NCI-H1048 (cell line): Measurements from ENCODE around the gene LENG9.
"Not testable (repeated sequence)": the region's sequence is repeated elsewhere in the genome, so short reads cannot be mapped to it uniquely, and the experiment has no call there.

Experiments used
- DNase-seq: peaks from one replicate; lab custom pipeline; 2025; lab: John Stamatoyannopoulos, UW

Gene LENG9

DNA sequence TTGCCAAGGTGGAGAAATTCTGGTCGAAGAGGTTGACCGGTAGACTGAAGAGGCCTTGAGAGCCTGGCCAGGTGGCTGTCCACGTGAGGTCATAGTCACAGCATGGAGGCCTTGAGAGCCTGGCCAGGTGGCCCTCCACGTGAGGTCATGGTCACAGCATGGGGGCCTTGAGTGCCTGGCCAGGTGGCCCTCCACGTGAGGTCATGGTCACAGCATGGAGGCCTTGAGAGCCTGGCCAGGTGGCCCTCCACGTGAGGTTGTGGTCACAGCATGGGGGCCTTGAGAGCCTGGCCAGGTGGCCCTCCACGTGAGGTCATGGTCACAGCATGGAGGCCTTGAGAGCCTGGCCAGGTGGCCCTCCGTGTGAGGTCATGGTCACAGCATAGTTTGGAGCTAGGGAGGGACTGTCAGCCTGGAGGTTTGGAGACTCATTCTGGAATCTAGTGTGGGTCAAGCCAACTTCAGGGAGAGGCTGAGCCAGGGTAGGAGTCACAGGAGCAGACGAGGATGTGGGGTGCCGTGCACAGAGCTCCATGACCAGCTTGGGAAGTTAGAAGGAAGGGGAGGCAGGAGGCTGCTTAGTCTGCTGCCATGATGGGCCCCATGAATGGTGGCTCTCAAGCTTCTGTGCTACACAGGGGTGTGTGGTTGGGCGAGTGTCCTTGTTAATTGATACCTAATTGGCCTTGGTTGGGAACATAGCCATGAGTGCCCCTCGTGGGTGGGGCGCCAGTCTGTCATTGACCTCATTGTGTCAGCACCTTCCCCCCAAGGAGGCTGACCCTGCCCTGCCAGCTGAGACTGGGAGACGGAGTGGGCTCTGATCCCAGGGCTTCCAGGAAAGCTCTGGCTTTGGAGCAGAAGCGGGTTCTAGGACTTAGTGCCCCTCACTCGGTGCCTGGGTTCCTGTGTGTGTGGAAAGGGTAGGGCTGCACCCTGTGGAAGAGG, 4.0 kb downstream of the LENG9 start:
- no peak for DNase-seq

DNA sequence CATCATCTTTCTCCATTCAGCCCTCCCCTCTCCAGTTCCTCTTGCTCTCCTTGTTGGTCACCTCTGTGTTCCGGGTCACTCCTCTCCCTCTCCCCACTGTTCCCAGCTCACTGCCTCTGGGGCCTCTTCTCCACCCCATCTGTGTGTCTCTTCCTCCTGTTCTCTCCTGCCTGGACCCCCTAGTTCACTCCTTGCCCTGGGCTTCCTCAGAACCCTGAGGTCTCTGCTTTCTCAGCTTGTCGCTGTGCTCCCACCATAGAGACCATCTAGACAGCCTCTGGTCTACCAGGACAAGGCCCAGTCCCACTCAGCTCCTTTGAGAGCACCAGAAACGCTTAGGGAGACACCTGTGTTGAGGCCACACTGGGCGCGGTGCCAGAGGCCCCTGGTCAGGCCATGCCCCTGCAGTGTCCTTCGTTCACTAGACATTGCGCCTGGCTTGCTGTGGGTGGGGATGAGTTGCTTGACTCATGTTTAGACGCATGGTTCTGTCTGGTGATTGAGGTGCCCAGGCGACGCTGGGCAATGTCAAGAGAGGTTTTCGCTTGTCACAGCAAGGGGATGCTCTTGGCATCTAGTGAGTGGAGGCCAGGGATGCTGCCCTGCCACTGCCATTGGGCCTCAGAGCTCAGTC, 4.8 kb downstream of the LENG9 start:
- no peak for DNase-seq

DNA sequence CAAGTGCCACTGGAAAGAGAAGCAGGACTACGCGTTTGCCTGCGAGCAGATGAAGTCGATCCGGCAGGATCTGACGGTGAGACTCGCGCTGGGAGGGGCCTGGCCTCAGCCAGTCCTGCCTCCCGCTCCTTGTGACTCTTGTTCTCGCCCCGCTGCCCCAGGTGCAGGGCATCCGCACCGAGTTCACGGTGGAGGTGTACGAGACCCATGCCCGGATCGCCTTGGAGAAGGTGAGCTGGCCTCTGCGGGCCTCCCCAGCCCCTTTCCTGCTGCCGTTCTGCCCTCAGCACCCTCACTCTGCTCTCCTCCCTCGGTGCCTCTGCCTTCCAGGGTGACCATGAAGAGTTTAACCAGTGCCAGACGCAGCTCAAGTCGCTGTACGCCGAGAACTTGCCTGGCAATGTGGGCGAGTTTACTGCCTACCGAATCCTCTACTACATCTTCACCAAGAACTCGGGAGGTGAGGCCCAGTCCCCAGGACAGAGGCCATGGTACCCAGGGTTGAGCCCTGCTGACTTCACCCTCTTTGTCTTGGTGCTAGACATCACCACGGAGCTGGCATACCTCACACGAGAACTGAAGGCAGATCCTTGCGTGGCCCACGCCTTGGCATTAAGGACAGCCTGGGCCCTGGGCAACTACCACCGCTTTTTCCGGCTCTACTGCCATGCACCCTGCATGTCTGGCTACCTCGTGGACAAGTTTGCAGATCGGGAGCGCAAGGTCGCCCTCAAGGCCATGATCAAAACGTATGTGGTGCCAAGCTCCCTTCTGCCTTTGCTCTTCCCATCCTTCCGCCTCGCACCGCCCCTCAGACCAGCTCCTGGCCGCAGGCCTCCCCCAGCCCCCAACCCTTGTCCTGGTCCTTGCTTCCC, 5.6 kb downstream of the LENG9 start:
- DNase-seq, result no peak

DNA sequence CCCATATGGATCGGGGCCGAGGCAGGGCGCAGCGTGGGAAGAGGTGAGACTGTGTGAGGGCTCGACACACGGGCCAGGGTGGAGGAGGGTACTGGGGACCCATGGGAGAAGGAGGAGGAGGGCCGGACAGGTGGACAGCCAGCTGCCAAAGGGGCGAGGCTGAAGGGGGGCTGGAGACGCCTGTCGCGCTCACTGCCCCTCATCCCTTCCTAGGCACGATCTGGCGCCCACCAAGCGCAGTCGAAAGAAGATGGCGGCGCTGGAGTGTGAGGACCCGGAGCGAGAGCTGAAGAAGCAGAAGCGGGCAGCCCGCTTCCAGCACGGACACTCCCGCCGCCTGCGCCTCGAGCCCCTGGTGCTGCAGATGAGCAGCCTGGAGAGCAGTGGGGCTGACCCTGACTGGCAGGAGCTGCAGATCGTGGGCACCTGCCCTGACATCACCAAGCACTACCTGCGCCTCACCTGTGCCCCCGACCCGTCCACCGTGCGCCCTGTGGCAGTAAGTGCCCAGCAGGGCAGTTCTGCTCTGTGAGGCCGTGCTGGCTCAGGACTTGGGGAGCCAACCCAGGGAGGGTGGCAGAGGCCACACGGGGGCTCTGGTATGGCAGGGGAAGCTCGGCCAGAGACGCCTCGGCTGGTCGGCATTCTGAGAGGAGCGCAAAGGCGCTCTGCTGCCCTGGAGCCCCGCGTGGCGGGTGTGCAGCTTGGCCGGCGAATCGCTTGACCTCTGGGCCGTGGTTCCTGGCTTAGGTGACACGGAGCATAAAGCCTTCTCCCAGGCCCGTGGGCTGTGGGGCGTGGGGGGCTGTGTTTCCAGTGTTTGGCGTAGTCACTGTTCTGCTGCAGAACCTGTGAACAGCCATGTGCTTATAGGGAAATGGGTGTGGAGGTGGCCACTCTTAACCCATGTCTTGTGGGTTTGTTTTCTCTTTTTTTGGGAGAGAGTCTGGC, 6.9 kb downstream of the LENG9 start:
- DNase-seq, result no peak

DNA sequence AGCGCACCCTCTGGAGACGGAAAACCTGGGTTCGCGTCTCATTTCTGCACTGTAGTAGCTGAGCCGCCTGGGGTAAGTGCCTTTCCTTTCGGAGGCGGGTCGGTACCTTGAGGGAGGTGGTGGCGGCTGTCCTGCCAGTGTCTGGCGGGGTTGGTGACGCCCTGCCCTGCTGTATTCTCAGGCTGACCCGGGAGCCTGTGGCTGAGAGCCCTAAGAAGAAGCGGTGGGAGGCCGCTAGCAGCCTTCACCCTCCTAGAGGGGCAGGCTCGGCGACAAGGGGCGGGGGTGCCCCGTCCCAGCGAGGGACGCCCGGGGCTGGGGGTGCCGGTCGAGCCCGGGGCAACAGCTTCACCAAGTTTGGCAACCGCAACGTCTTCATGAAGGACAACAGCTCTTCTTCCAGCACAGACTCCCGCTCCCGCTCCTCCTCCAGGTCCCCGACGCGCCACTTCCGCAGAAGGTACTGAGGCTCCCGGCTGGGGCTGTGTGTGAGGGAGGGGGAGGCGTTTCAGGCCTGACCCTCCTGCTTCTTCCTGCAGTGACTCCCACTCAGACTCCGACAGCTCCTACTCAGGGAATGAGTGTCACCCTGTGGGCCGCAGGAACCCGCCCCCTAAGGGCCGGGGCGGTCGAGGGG, 7.7 kb downstream of the LENG9 start:
- DNase-seq, result no peak

DNA sequence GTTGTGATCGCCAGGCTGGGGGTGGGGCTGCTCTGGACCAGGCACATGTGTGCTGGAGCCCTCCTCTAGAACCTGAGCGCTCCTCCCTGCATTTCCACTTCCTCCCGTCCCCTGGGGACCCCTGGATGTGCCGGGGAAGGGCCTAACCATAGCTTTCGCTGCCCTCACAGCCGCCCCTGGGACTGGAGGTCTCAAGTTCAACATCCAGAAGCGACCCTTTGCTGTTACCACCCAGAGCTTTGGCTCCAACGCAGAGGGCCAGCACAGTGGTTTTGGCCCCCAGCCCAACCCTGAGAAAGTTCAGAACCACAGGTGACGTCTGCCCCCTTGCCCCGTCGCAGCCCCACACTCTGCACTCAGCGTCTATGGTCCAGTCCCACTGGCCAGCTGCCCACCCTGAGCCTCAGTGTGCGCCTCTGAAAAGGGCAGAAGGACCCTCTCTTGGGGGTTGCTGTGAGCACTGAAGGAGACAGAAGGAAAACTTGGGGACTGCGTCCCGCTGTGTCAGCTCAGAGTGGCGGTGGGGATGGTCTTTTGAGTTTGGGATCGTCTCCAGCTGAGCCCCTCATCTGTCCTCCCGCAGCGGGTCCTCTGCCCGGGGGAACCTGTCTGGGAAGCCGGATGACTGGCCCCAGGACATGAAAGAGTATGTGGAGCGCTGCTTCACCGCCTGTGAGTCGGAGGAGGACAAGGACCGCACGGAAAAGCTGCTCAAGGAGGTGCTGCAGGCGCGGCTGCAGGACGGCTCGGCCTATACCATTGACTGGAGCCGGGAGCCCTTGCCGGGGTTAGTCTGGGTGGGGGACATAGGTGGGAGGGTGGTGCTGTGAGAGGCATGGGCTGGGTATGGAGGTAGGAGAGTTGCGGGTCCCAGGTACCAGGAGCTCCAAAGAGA, 8.6 kb downstream of the LENG9 start:
- no peak for DNase-seq

DNA sequence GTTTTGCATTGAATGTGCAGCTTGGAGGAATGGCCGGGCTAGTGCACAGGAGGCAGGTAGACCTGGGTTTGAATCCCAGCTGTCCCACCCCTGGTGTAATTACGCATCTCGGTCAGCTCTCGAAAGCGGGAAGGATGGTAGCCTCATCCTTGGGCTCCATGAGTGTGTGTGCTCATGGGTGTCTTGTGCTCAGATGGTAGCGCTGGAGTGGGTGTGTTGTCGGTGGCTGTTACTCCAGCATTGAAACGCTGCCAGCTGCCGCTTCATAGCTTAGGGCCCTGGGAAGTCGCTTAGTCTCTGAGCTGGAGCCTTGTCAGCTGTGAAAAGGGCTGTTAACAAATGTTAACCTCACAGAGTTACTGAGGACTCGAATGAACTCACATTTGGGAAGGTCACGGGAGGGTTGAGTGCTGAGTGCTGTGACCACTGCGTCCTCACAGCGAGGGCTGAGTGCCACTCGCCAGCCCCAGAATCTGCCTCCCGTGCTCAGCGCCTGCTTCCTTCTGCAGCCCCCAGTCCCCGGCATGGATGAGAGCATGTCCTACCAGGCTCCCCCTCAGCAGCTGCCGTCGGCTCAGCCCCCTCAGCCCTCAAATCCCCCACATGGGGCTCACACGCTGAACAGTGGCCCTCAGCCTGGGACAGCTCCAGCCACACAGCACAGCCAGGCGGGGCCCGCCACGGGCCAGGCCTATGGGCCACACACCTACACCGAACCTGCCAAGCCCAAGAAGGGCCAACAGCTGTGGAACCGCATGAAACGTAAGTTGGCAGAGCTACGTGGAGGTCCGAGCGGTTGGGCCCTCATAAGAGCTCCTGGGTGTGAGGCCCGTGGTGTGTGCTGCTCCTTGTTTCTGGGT, 9.4 kb downstream of the LENG9 start:
- no peak for DNase-seq

DNA sequence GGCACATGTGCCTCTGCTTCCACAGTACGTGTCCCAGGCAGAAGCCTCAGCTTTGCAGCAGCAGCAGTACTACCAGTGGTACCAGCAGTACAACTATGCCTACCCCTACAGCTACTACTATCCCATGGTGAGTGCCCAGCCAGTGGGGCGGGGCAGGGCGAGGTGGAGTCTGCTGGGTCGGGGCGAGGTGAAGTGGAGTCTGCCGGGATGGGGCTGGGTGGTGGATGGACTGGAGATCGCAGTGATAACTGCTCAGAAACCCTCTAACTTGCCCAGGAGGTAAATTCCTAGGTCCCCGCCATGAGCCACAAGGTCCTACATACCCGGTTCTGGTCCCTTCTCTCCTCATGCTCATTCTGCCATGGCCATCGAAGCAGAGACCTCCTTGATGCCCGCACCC, 11.0 kb downstream of the LENG9 start:
- DNase-seq, result no peak

DNA sequence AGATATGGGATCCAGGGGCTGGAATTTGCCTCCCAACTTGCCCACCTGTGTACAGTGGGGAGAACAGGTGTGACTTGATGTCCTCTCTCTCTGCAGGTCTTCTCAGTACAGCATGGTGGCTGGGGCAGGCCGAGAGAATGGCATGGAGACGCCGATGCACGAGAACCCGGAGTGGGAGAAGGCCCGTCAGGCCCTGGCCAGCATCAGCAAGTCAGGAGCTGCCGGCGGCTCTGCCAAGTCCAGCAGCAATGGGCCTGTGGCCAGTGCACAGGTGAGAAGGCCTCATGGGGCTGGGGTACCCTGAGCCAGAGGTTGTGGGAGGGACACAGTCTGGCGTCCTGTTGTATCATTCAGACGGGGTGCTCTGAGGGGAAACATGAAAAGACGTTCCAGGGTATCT, 11.6 kb downstream of the LENG9 start:
- DNase-seq, result no peak

DNA sequence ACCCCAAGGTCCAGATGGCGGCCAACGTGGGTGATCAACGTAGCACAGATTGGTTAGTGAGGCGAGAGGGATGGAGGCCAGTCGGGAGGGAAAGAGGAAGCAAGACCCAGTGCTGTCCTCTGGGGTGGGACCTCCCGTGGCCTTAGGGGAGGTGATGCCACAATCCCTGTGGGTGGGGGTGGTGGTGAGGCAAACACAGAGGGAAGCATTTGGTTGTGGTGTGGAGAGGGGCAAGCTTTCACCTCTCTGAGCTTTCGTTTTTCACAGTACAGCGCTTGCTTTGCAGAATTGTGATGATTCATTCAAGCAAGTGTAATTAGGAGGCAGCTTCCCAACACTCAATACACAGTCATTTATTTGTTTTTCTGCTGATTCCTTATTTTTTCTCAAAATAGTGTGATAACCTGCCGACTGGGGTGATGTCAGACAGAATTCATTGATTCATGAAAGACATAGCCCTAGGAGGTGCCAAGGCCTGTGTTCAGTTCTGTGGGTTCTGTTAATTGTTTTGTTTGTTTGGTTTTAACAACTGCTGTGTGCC, 12.2 kb downstream of the LENG9 start:
- no peak for DNase-seq

DNA sequence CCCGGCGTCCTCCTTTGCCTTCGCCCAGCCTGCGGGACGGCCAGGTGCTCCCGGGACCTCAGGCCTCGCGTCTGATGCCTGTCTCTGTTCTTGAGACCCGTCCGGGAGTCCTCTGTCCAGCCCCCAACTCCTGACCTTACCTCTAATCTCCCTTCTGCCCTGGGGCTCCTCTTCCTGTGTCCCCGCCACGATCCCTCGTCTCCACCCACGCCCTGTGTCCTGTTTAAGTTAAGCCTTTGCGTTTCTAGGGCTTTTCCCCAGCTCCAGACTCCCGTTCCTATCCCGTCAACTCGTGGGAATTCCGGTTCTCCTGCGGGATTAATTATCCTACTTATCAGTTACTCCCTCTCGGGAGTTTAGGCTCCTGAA, 13.9 kb downstream of the LENG9 start:
- DNase-seq, result no peak

DNA sequence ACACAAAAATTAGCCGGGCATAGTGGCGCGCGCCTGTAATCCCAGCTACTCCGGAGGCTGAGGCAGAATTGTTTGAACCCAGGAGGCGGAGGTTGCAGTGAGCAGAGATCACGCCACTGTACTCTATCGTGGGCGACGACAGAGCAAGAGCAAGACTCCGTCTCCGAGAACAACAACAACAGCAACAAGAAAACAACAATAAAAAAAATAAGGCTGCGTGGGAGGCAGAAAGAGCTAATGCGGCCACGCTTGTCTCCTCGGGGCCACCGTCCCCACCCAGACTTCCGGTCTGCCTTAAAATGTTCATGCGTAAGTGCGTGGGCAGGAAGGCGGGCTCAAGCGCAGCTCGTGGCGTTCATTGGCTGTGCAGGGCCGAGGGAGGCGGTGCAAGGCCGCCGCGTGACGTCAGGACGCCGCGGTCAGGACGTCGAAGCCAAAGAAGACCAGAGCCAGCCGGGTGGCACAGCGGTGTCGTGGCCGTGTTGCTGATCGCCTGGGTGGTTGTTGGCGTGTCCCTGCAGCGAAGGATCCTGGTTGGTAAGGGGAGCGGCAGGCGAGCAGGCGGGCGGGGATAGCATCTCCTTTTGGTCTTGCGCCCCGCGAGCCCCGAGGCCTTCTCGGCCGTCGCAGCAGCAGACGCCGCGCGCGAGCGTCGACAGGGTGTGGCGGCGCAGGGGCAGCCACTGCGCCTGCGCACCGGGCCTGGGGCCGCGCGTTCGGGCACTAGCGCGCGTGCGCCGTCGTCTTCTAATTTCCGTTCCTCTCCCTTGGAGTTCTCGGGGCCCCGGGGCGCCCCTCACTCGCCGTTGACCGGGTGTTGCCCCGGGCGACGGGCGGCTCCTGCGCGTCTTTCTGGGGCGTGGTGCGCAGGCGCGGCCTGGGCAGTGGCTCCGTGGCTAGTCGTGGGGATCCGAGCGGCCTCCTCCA, 14.5 kb downstream of the LENG9 start, which contains the start of gene LENG8:
Gene LENG8, plus strand, starts transcription at position 426 of the 927 bp plus-strand sequence. CDS start 2,146 bp downstream, outside the sequence.
- peak; percentile 68 for DNase-seq

DNA sequence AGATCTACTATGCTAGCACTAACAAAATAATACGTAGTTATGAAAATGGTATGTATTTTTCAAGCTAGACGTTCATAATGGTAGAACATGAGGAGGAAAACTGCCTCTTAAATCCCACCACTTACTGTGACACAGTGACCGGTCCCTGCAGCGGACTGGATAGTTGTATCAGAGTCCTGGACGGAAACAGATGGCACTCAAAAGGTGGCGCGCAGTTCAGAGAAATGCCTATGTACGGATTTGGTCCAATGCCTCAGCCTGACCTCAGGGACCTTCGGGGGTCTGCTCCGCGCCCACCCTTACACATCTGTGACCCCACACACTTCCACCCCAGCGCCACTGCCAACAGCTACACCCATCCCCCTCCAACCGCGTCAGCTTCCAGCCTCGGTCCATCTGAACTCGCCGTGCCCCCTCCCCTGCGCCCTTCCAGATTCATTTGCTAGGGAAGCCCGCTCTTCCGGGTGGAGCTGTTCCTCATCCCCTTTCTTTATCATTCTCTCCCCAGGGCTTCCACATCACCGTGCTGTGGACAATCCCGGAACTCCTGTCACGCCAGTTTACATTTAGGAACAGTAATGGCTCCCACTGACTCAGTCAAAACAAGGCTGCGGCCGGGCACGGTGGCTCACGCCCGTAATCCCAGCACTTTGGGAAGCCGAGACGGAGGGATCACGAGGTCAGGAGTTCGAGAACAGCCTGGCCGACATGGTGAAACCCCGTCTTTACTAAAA, 15.4 kb downstream of the LENG9 start:
- no peak for DNase-seq

DNA sequence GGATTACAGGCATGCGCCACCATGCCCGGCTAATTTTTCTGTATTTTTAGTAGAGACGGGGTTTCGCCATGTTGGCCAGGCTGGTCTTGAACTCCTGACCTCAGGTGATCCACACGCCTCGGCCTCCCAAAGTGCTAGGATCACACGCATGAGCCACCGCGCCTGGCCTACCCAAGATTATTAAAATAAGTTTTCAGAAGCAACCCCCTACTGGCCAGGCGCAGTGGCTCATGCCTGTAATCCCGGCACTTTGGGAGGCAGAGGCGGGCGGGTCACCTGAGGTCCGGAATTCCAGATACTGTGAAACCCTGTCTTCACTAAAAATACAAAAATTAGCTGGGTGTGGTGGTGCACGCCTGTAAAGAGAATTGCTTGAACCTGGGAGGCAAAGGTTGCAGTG, 17.2 kb downstream of the LENG9 start:
- DNase-seq, result not testable (repeated sequence)

DNA sequence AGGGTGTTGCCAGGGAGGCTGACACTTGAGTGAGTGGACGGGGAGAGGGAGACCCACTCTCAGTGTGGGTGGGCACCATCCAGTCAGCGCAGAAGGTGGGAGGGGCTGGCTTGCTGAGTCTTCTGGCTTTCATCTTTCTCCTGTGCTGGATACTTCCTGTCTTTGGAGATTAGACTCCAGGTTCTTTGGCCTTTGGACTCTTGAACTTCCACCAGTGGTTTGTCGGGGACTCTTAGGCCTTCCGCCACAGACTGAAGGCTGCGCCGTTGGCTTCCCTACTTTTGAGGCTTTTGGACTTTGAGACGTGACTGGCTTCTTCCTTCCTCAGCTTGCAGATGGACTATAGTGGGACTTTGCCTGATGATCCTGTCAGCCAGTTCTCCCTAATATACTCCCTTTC, 18.8 kb downstream of the LENG9 start:
- no peak for DNase-seq

DNA sequence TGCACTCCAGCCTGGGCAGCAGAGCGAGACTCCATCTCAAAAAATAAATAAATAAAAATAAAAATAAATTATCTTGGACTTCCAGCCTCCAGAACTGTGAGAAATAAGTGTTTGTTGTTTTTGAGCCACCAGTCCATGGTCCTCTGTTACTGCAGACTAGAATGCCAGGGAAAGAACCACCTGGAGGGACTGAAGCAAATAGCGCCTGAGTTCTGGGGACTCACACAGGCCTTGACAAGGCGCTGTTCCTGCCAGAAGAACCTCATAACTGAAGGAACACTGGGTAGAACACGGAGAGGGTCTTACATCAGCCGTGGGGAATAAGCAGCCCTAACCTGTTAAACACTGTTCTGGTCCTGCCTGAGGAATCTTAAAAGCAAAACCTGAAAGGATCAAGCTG, 22.9 kb downstream of the LENG9 start:
- no peak for DNase-seq
